Peyer's patch (tissue), 4 donors: Measurements from ENCODE around the gene DIAPH2. TPM values are rescaled to one million over a fixed set of nuclear protein-coding genes. Genes with fewer than 3 reads are reported as not detected.

ENCODE experiments used
- DNase-seq, 3 donors: peaks; one replicate each; pipeline ENCODE4 v3.0.0-alpha.2; 2017 to 2019
- H3K27ac ChIP-seq, 4 donors: fragments of 200-600 bp; sonication (generic); one replicate each; pipeline ENCODE4 v1.5.1; 2016 to 2019
- H3K27me3 ChIP-seq, 2 donors: fragments of 200-600 bp; sonication (generic); one replicate each; pipeline ENCODE4 v1.5.1; 2019
- H3K36me3 ChIP-seq, 3 donors: fragments of 200-600 bp; sonication (generic); one replicate each; pipeline ENCODE4 v1.5.1; 2016 to 2019
- H3K4me1 ChIP-seq, 4 donors: fragments of 200-600 bp; sonication (generic); one replicate each; pipeline ENCODE4 v1.5.1; 2016 to 2019
- H3K4me3 ChIP-seq, 4 donors: fragments of 200-600 bp; sonication (generic); 1 replicate in 3 of 4; 2 replicates in 1 of 4; pipeline ENCODE4 v1.5.1; 2016 to 2019; ENCODE audit warnings: mild to moderate bottlenecking in 1 of 4
- H3K9me3 ChIP-seq, 4 donors: fragments of 200-600 bp; sonication (generic); one replicate each; pipeline ENCODE4 v1.5.1; 2016 to 2019; ENCODE audit warnings: mild to moderate bottlenecking in 1 of 4
- POLR2A ChIP-seq, 2 donors: fragments of 450-650 bp; IDR thresholded peaks; one replicate each; pipeline ENCODE4 v1.5.1; 2017; ENCODE audit warnings: antibody characterized with exemption in 2 of 2, mild to moderate bottlenecking in 2 of 2, moderate library complexity in 2 of 2
- small RNA-seq, 2 donors: library from RNA; depleted of rRNA; stranded (forward); fragments of <200 nt; gene quantifications; one replicate each; pipeline ENCODE3, GENCODE V24; 2016
- total RNA-seq, 4 donors: library from RNA; depleted of rRNA; stranded (reverse); fragments of >200 nt; gene quantifications; one replicate each; pipeline ENCODE4 v1.1.0, GENCODE V29; 2016
- TF ChIP-seq, protein P1 (sequence below), 6 experiments: fragments of 450-650 bp in 4 of 6; fragments of 200-600 bp in 2 of 6; sonication (generic) in 1 of 6; IDR thresholded peaks; one replicate each; pipeline ENCODE4 v1.5.1; 2017 to 2019; ENCODE audit warnings: antibody characterized with exemption in 6 of 6, mild to moderate bottlenecking in 3 of 6, moderate library complexity in 1 of 6

The DIAPH2 gene
- total RNA-seq, 4 donors from 2014 or later: 15.1 to 114 (median 33.0) TPM

DNA sequence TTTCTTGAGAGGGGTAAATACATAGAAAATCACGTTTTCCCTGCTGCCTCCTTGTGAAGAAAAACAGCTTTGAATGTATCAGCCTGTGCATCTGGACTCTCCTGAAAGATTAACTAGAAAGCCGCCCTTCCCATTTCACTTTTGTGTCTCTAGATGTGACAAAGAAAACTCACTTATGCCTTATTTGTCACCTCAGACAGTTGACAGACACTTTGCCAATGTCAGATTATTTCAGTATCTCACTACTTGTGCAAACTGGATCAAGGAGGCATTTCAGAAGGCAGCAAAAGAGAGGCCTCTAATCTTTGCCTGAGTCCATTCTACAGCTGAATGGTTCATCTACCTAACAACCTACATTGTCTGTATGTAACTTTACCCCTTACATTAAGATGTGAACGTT lies 954.0 kb downstream of the DIAPH2 start:
- H3K27ac ChIP-seq: no peak overlapping the region
- H3K27me3 ChIP-seq: no peaks in the 10 kb centered on the region
- TF ChIP-seq POLR2A (IDR thresholded peaks at IDR 0.05): no peak
- TF ChIP-seq, protein P1, sequence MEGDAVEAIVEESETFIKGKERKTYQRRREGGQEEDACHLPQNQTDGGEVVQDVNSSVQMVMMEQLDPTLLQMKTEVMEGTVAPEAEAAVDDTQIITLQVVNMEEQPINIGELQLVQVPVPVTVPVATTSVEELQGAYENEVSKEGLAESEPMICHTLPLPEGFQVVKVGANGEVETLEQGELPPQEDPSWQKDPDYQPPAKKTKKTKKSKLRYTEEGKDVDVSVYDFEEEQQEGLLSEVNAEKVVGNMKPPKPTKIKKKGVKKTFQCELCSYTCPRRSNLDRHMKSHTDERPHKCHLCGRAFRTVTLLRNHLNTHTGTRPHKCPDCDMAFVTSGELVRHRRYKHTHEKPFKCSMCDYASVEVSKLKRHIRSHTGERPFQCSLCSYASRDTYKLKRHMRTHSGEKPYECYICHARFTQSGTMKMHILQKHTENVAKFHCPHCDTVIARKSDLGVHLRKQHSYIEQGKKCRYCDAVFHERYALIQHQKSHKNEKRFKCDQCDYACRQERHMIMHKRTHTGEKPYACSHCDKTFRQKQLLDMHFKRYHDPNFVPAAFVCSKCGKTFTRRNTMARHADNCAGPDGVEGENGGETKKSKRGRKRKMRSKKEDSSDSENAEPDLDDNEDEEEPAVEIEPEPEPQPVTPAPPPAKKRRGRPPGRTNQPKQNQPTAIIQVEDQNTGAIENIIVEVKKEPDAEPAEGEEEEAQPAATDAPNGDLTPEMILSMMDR (IDR thresholded peaks at IDR 0.05): no peak
- H3K4me3 ChIP-seq: no peak overlapping the region
- no peaks in the 10 kb centered on the region for H3K9me3 ChIP-seq
- no peak for DNase-seq
- no peaks in the 10 kb centered on the region for H3K36me3 ChIP-seq
- H3K4me1 ChIP-seq: no peaks in the 10 kb centered on the region

DNA sequence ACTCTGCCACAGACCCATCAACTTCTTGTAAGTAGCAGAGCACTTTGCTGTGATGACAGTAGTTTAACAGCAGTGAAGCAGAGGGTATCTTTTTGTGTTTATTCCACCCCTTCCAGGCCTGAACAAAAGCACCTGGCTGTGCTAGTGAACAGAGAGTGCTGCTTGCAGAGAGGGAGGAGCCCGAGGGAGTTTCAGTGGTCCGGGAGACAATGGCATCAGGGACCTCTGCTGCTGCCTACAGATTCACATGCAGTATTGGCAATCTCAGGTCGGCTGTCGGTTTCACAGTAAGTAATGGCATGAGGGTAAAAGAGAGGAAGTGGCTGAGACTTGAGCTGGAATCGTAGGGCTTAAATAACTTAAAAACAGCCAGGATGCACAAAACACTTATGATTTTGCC lies 954.9 kb downstream of the DIAPH2 start:
- H3K4me3 ChIP-seq: no peak overlapping the region
- H3K36me3 ChIP-seq: no peaks in the 10 kb centered on the region
- H3K27ac ChIP-seq: no peak overlapping the region
- H3K9me3 ChIP-seq: no peaks in the 10 kb centered on the region
- TF ChIP-seq, protein P1 (IDR thresholded peaks at IDR 0.05): no peak
- TF ChIP-seq POLR2A (IDR thresholded peaks at IDR 0.05): no peak
- no peaks in the 10 kb centered on the region for H3K4me1 ChIP-seq
- DNase-seq: no peak
- H3K27me3 ChIP-seq: no peaks in the 10 kb centered on the region

Small RNA genes within 50 kb of the gene (small RNA-seq; reads per million reads assigned to genes)
- 0 reads per million in 2 donors for gene RF00017
- 0 reads per million in 2 donors for gene RF00019
- gene RN7SL74P: 0 reads per million in 2 donors

Other genes with a start within 250 kb of the DIAPH2 start
- gene RPA4, start 199.1 kb downstream of the DIAPH2 start, total RNA-seq: 10 to 100 TPM in 1 of 4 donors, 1 to 10 TPM in 3; 3.2 to 19.0 (median 6.4) TPM